BJ (cell line): ENCODE measurements around the gene GPX2. TPM values are rescaled to one million over a fixed set of nuclear protein-coding genes. Genes with fewer than 3 reads are reported as not detected.

ENCODE experiments used
- CTCF ChIA-PET: fragments of 350-600 bp; formaldehyde crosslinking; extraction: SDS; loops from one replicate; lab custom pipeline; 2021; ENCODE audit warnings: antibody characterized with exemption, inconsistent platforms; lab: Yijun Ruan, JAX
- POLR2A ChIA-PET: fragments of 300-600 bp; sonication (Branson Sonifier 250); formaldehyde crosslinking; extraction: SDS; loops from one replicate; lab custom pipeline; 2021; ENCODE audit warnings: antibody characterized with exemption; lab: Charles Lee
- DNase-seq: peaks from one replicate; pipeline ENCODE4 v3.0.0-alpha.2; 2011; ENCODE audit warnings: low read depth
- H3K27me3 ChIP-seq: 2 replicates; pipeline ENCODE4 v1.6.0; 2011; ENCODE audit warnings: low read length; ENCODE audit not compliant: control insufficient read depth, insufficient read depth
- H3K36me3 ChIP-seq: 2 replicates; pipeline ENCODE4 v1.5.1; 2011; ENCODE audit warnings: low read length; ENCODE audit not compliant: control insufficient read depth, insufficient read depth
- H3K4me3 ChIP-seq: 2 replicates; pipeline ENCODE4 v1.5.1; 2011; ENCODE audit warnings: low read depth, mild to moderate bottlenecking, control low read depth, low read length
- CTCF ChIP-seq: IDR thresholded peaks from 2 replicates; pipeline ENCODE4 v1.5.1; 2011; ENCODE audit warnings: low read depth, mild to moderate bottlenecking, control low read depth, inconsistent platforms, low read length, moderate library complexity; ENCODE audit not compliant: insufficient read depth
- polyA plus RNA-seq: library from polyadenylated mRNA; depleted of rRNA; stranded (reverse); fragments of >200 nt; gene quantifications from 2 replicates; pipeline ENCODE4 v1.2.3, GENCODE V29; 2011

GPX2 gene
- polyA plus RNA-seq, 1 experiment = 0.15 TPM

DNA sequence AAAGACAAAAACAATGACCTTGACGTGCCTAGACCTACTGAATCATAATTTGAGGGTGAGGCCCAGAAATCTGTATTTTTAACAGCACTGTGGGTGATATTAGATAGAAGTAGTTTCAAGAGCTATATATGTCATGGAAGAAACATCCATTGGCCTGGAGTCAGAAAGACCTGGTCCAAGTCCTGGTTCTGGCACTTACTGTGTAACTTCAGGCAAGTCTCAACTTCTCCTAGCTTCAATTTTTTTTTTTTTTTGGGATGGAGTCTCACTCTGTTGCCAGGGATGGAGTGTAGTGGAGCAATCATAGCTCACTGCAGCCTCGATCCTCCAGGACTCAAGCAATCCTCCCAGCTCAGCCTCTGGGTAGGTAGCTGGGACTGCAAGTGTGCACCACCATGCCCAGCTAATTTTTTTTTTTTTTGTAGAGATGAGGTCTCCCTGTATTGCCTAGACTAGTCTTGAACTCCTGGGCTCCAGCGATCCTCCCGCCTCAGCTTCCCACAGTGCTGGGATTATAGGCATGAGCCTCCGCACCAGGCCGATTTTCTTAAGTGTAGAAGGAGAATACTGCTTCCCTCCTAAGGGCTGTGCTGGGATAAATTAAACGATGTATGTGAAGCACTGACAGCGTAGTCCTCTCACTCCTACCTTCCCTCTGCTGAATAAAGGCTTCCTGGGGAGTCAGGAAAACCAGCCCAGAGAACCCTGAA is 14.3 kb upstream of the GPX2 start:
- H3K4me3 ChIP-seq = no peak overlapping the region
- H3K27me3 ChIP-seq = no peaks in the 10 kb centered on the region
- H3K36me3 ChIP-seq = no peaks in the 10 kb centered on the region; the same call in 1 of the 2 replicates
- POLR2A ChIA-PET = no interaction called here
- CTCF ChIA-PET = interaction anchor here (0.6 to 1.0 kb wide), 2 partner anchors 13 to 301 kb away, joined by 3 read pairs; no protein-coding TSS in a partner anchor
- no peak for TF ChIP-seq CTCF
- DNase-seq = no peak

- ChIA-PET CTCF (no interaction called here), POLR2A (no interaction called here)
- no peak for TF ChIP-seq CTCF
- Histone ChIP-seq H3K36me3 (no peaks in the 10 kb centered on the region; the same call in 1 of the 2 replicates), H3K4me3 (no peak overlapping the region), H3K27me3 (no peaks in the 10 kb centered on the region)
- DNase-seq = no peak
These were observed 12.8 kb upstream of the GPX2 start for GRCh38 chr14:64955297-64955696.

- TF ChIP-seq CTCF = no peak
- ChIA-PET POLR2A (no interaction called here), CTCF (no interaction called here)
These were observed 12.1 kb upstream of the GPX2 start for GRCh38 chr14:64954491-64955240.

GRCh38 chr14:64953661-64954060 is 11.1 kb upstream of the GPX2 start:
- POLR2A ChIA-PET = interaction anchor here (0.6 kb wide), 1 partner anchor 15 kb away, joined by 3 read pairs; no protein-coding TSS in a partner anchor
- CTCF ChIA-PET = interaction anchor here (1.6 kb wide), 2 partner anchors 8 to 12 kb away, joined by 3 to 6 read pairs; no protein-coding TSS in a partner anchor
- DNase-seq = no peak
- no peak for TF ChIP-seq CTCF
- H3K4me3 ChIP-seq = no peak overlapping the region
- H3K36me3 ChIP-seq = no peaks in the 10 kb centered on the region; the same call in 1 of the 2 replicates
- no peaks in the 10 kb centered on the region for H3K27me3 ChIP-seq

More at GRCh38 chr14:64954491-64955240, 12.1 kb upstream of the GPX2 start:
- Histone ChIP-seq H3K27me3 (no peaks in the 10 kb centered on the region), H3K4me3 (no peak overlapping the region), H3K36me3 (no peaks in the 10 kb centered on the region; the same call in 1 of the 2 replicates)
- no peak for DNase-seq

DNA sequence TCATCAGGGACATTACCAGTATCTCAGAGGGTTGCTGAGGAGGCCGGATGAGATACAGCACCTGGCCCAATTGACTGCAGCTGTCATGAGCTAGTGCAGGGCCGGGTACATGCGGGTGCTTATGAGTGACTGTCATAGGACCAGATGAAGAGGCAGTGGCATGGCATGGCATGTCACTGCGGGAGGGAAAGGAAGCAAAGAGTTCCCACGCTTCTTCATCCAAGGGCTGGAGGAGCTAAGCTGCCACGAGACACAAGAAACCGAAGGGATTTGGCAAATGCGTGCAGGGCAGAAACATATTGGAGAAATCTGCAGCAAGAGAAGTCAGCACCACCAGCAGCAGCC is 10.7 kb upstream of the GPX2 start:
- Histone ChIP-seq H3K27me3 (no peaks in the 10 kb centered on the region), H3K36me3 (no peaks in the 10 kb centered on the region; the same call in 1 of the 2 replicates), H3K4me3 (no peak overlapping the region)
- CTCF ChIA-PET = interaction anchor here (1.6 kb wide), 2 partner anchors 8 to 11 kb away, joined by 3 to 6 read pairs; no protein-coding TSS in a partner anchor
- TF ChIP-seq CTCF = no peak
- POLR2A ChIA-PET = interaction anchor here (0.6 kb wide), 1 partner anchor 14 kb away, joined by 3 read pairs; no protein-coding TSS in a partner anchor
- DNase-seq = no peak
